Hepatic stellate cell (primary cell): ENCODE results near the gene SIGLEC1.
A peak's percentile ranks its signal among the peaks of the same experiment; 100 is the strongest.

ENCODE experiments used
- DNase-seq: peaks from one replicate; pipeline ENCODE4 v3.0.0; 2011; ENCODE audit warnings: low spot score

Gene SIGLEC1

DNA sequence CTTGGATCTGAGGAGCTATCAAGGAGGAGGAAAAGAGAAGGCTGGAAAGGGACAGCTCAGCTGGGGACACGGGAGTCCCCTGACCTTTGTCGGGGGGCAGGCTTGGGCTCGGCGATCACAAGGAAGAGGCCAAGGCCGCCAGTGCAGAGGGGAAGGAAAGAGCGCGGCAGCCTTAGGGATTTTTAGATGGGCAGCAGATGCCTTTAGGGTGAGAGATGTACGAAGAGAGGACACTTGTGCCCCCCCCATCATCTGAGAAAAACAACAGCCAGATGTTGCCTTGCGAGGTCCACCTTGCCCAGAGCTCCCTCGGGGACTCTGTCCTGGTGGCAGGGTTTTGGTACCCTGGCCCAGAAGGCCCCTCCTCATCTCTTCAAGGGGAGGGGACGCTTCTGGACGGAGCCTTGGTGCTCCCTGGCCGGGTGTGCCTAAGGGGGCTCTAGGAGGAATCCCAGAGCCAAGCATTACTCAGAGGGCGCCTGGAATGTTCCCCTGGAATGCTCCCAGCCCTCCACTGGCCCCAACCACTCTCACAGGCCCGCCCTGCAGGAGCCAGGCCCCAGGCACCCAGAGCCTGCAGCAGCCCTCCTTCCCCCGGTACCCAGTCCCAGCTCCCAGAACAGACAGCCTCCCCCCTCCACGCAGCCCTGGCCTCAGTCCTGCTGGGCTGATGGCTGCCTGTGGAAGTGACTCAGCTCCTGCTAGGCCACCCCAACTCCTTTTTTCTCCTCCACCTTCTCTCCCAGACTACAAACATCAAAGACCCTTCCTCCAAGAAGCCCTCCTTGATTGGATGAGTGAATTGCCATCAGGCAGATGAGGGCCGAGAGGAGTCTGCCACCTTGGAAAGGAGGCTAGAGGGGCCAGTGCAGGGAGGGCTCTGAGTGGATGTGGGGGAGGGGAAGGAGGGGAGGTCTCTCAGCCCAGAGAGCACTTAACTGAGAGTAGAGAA is 32.4 kb downstream of the SIGLEC1 start:
- DNase-seq = peak; percentile 68

DNA sequence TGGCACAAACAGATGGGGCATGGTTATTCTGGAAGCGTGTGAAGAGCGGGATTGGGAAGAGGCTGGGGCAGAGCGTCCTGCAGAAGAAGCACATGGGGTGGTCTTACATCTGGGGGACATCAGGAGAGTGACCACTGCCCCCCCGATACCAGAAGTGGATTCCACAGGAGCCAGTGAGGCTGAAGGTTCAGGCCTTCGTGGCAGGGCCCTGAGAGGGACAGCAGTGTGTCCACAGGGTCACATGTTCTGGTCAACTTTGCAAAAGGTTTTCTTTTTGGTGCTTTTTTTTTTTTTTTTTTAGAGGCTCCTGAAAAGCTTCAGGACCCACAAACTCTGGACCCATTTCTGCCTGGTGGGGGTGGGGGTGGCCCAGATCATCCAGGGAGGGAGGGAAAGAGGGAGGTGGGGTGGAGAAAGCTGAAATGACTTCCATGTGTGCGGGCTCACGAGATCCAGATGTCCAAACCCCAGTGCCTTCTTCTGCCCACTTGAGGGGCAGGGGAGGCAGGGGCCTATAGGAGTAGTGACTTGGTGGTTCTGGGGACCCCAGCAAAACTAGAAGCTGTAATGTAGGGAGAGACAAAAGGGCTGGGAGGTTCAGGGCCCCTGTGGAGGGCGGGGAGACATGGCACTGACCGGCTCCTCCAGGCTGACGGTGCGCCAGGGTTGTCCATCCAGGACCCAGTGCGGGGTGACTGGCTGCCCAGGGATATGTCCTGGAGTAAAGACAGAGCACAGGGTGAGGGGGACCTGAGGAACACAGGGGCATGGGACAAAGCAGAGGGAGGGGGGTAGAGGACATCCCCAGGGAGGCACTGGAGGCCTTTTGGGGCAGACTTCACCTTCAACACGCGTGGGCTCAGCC is 33.3 kb downstream of the SIGLEC1 start:
- no peak for DNase-seq

DNA sequence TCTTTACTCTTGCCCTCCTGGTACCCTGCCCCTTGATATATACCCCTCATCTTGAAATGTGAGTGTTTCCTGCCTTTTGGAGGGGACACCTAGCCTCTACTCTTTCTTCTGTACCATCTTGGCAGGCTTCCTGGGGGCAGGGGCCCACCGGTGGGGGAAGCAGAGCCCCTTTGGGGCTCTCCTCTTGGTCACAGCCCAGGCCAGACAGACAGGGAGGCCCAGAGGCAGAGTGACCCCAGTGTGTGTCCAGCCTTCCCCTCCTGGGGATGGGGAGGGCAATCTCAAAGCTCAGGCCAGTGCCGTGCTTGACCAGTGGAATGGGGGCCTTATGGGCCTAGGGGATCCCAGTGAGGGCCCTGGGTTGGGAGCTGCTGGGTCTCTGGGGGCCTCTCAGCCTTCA is 34.2 kb downstream of the SIGLEC1 start:
- DNase-seq = no peak

DNA sequence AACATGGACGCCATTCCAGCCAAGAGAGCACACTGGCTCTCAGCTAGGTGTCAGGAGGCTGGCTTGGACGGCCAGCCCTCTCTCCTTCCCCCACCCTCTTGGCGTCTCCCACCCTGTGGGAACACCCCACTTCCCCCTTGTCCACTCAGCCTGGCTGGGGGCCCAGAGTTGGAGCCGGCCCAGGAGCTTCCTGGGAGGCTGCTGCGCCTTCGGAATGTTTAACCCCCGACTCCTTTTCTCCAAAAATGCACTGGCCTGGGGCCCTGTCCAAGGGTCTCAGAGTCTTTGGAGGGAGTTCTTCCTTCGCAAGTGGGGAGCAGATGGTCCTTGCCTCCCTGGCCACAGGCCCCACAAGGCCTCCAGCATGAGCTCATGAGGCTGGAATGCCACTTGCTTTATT is 34.7 kb downstream of the SIGLEC1 start:
- DNase-seq = no peak

DNA sequence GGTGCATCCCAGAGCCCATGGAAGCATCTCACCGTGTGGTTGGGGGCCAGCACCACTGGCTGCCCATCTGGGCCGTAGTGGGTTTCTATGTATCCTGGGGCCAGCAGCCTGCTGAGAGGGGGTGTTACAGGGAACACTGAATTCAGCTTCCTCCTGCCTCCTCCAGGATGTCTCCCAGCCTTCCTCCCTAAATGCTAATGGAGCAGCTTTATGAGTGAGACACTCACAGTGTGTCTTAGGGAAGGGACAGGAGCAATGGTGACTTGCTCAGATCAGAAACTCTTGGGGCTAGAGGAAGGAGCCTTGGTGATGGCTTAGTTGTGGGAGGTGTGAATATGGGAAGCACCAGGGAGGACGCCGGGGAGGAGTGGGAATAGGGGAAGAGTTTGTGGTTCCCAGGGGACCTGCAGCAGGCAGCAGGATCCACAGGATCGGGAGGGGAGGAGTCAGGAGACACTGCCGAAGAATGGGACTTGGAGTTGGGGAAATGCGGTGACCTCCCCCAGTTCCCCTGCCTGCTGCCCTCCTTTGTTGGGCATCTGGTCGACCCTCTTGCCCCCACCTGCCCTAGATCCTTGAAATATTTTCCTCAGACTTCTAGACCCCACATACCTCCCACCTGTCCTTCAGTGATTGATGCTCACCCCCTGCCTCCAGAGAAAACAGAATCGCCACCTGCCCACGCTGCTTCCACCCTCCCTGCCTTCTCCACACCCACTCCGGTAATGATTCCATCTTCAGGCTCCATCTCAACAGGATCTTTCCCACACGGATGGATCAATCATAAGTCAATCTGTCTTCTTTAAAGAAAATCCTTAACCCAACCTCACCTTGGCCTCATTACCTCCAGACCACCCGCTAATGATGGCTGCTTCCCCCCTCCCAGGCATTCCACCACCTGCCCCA is 37.2 kb downstream of the SIGLEC1 start:
- no peak for DNase-seq

DNA sequence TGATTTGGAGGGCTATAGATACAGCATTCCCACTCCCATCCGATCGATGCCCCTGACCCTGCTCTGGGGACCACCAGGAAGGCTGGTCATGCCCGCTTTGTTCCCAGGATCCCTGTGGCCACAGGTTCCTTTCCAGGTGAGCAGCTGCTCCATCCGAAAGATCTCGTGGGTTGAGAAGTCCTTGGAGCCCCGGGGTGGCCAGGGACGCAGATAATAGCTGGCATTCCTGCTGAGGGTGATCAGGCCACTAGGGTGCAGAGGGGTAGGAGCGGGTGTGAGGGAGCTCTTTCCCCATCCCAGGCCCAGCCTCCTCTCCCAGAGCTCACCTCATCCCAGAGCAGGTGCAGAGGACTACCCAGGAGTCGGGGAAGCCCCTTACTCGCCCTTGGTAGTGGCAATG is 38.0 kb downstream of the SIGLEC1 start:
- no peak for DNase-seq

DNA sequence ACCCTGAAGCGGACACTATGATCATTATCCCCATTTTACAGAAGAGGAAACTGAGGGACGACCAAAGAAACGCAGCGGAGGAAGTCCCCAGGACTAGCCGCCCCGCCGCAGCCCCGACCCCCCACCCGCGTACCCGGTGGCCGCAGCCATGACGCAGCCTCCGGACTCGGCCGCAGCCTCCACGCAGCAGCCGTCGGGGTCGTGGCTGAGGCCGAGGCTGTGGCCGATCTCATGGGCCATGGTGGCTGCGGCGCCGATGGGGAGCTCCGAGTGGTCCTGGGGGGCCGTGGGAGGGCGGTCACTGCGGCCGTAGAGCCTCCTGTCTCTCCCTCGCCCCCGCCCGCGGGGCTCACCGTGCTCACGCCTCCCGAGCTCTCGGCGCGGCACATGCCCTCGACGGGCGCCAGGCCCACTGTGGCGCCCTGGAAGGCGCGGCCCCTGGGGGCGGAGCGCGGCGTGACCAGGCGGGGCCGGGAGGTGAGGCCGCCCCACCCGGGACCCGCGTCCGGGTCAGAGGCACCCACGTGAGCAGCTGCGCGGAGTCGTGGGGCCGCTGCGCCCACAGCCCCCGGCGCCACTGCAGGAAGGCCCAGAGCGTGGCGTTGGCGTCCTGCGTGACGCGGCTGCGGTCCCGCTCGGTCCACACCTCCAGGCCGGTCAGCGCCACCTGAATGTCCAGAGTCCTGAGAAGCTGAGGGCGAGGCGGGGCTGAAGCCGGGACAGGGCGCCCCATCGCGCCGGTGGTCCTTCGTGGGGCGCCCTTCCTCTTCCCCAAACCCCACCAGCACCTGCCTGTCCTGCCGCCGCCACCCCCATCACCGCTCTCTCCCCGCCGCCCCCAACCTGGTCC is 39.0 kb downstream of the SIGLEC1 start:
- DNase-seq = no peak

DNA sequence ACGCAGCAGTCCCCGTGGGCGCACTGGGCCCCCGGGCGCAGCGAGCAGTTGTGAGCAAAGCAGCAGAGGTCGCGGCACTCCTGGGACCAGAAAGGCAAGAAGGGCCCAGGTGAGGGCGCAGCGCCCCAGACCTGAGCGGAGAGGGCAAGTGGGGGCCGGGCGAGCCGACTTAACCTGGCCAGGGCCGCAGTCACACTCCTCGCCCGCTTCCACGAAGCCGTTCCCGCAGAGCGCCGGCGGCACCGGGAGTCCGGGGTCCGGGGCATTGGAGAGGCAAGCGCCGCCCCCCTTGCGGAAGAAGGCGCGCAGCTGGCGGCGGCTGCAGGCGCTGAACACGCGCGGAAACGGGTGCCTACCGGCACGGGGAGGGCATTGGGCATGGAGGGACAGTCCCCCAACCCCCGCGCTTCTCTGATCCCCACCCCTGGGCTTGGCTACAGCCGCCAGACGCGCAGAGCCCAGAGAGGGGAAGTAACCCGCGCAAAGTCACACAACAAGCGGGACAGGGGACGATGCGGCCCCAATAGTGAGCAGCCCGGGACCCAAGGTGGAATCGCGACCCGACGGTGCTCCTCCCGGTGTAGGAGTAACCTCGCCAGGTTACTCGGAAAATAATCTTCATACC is 39.7 kb downstream of the SIGLEC1 start:
- DNase-seq = no peak

DNA sequence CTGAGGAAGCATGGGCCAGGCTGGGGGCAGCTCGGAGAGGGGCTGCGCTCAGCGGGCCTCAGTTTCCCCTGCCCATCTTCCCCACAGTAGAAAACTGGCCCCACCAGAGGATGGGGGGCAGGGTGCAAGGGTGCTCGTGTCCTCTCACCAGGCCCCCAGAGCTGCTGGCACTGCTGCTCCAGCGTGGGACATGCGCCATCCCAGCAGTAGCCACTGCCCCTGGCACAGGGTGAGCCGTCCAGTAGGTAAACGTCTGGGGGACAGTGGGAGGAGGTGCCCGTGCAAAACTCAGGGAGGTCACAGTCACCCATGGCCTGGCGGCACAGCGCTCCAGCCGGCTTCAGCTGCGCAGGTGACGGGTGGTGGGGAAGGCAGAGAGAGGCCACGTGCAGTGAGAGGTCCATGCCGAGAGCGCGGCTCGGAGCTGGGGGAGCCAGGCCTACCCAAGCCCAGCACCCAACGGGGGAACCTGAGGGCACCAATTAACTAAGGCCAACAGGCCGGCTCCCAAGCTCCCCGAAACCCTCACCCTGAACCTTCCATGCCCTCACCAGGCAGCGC is 40.3 kb downstream of the SIGLEC1 start:
- DNase-seq = no peak

DNA sequence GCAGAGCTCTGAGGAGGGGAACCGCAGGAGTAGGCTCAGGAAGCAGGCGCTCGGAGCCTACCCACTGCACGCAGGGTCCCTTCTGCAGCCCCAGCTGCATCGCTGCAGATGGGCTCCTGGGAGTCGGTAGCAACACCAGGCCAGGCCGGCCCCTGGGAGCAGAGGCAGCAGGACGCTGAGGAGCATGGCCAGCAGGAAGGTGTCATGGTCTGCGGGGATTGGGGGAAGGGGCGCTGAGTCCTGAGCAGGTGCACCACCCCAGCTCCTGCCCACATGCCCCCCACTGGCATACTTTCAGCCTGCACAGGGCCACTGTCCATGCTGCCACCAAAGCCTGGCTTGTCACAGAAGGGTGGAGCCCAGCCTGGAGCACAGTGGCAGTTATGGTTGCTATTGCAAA is 41.5 kb downstream of the SIGLEC1 start:
- DNase-seq = no peak

DNA sequence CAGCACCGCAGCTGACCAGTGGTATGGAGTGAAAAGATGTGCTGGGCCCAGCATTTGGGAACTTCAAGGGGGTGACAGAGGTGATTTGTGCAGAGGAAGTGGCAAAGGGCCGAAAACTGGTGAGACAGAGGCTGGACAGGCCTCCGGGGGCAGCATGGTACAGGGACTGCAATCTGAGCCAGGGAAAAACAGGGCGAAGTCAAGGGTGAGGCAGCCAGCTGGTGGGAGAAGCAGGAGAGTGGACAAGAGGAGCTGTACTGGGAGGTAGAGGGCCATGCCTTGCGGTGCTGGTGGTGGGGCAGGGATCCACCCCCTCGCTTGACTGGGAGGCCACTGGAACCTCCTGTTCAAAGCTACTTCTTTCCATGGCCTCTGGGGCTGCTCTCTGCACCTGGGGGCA is 41.9 kb downstream of the SIGLEC1 start:
- peak; percentile 48 for DNase-seq

DNA sequence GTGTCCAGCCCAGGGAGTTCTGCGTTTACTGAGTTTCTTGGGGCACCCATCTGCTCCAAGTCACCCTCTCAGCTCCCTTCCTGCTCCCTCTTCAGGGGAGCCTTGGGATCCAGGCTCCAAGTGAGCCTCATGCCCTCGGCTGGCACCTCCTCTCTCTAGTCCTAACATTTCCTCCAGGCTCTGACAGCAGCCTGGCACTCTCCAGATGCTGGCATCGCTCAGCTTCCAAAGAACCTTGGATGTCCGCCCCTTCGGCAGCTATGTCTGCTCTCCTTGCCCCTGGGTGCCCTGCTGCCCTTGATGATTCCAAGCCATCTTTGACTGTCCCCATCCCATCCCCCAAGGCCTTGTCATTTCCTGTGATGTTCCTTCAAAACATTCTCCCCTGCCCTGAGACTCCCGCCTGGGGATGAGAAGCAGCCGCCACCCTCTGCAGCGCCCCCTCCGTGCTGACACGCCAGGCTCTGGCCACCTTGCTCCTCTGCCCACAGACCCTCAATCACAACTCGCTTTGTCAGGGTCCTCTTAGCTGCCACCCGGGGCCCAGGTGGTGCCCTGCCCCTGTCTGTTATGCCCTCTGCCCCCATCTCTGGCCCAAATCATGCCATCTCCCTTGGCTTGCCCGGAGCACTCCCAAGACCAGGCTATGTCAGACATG is 42.6 kb downstream of the SIGLEC1 start:
- no peak for DNase-seq

DNA sequence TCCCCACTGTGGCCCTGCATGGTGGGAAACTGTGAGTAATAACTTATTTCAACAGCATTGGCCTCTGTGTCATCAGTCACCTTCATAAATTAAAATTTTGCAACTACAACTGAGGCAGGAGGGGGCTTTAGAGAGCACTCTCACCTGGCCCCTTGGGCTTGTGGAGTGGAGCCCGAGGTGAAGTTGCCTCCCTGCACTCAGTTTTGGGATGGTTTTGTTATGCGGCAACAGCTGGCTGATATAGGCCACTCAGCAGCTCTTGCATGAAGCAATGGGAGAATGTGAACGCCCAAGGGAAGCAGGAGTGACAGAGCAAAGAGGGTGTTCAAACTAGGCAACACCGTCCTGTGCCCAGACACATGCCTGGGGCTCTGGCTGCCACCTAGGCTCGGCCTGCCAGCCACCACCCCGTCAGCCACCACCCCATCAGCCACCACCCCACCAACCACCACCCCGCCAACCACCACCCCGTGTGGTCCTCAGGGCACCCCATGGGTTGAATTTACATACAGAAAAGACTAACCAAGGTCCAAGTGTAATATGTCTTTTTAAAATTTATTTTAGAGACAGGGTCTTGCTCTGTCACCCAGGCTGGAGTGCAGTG is 44.9 kb downstream of the SIGLEC1 start:
- no peak for DNase-seq

DNA sequence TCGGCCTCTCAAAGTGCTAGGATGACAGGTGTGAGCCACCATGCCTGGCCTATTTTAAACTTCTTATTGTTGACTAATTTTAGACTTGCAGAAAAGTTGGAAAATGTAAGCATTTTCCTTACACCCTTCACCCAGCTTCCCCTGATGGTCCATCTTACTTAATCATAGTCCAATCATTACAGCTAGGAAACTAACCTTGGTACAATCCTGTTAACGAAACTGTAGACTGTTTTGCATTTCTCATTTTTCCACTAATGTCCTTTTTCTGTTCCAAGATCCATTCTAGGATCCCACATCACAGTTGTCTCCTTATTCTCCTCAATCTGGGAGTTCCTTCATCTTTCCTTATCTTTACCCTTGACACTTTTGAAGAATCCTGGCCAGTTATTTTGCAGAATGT is 48.5 kb downstream of the SIGLEC1 start:
- no peak for DNase-seq

DNA sequence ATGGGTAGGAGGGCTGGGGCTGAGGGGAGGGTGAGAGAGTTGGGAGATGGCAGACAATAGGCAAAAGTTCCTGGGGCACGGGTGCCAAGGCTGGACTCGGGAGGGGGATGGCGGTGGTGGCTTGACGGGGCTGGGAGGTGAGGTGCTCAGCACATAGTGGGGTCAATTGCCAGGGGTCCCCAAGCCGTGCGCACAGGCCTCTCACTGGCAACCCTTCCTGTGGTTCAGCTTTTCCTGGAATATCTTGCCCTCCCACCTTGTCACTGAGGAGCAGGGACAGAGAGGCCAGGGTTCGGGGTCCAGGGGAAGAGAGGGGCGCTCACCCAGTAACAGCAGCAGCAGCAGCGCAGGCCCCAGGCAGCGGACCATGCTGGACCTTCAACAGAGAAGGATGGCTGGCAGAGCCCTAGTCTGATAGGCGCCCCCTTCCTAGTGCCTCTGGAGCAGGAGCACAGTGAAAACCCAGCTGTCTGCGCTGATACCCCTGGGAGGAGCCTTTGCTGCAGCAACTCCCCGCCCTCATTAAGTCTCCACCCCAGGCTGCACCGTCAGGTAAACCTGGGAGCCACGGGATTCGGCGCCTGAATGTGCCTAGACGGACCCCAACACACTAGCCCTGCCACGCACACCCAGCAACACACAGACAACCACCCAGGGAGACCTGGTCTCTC is 49.2 kb downstream of the SIGLEC1 start, which contains the start of gene GFRA4:
GFRA4 (minus strand) TSS at position 369 of the 671 bp plus-strand sequence; CDS start at position 369, 0 bp downstream.
- no peak for DNase-seq
